GM23338 (cell line): ENCODE results near the gene MAP4K4. TPM values are rescaled to one million over a fixed set of nuclear protein-coding genes. Genes with fewer than 3 reads are reported as not detected.

Experiments used
- ATAC-seq: fragments of 200-7000 bp; cut with Tn5 transposase; 3 replicates; pipeline ENCODE4 v1.9.1; 2020
- DNase-seq: peaks from one replicate; pipeline ENCODE4 v3.0.0-alpha.2; 2015; ENCODE audit warnings: low spot score
- H2AFZ ChIP-seq: fragments of 200-600 bp; sonication (generic); 2 replicates; pipeline ENCODE4 v1.8.0; 2016; ENCODE audit warnings: antibody characterized with exemption, mild to moderate bottlenecking, moderate library complexity
- H3F3A ChIP-seq: fragments of 200-600 bp; sonication (generic); replicated peaks from 2 replicates; pipeline ENCODE4 v1.8.0; 2017; ENCODE audit warnings: antibody characterized with exemption, mixed run types, low read depth
- H3K27ac ChIP-seq: fragments of 200-600 bp; sonication (generic); 2 replicates; pipeline ENCODE4 v1.6.1; 2016; ENCODE audit warnings: low read depth
- H3K27me3 ChIP-seq: fragments of 200-600 bp; sonication (generic); 2 replicates; pipeline ENCODE4 v1.8.0; 2016; ENCODE audit warnings: mild to moderate bottlenecking, mixed run types, moderate library complexity; ENCODE audit not compliant: insufficient read depth
- H3K36me3 ChIP-seq: fragments of 200-600 bp; sonication (generic); 2 replicates; pipeline ENCODE4 v1.8.0; 2016; ENCODE audit warnings: mild to moderate bottlenecking; ENCODE audit not compliant: insufficient read depth
- H3K4me1 ChIP-seq: fragments of 200-600 bp; sonication (generic); 2 replicates; pipeline ENCODE4 v1.8.0; 2016; ENCODE audit warnings: mild to moderate bottlenecking, moderate library complexity; ENCODE audit not compliant: insufficient read depth
- H3K4me2 ChIP-seq: fragments of 200-600 bp; sonication (generic); 2 replicates; pipeline ENCODE4 v1.7.1; 2017; ENCODE audit warnings: mixed run types
- H3K4me3 ChIP-seq: fragments of 200-600 bp; sonication (generic); 2 replicates; pipeline ENCODE4 v1.6.1; 2016; ENCODE audit warnings: mixed run types
- H3K79me2 ChIP-seq: fragments of 200-600 bp; sonication (generic); replicated peaks from 2 replicates; pipeline ENCODE4 v1.8.0; 2017; ENCODE audit warnings: mild to moderate bottlenecking; ENCODE audit not compliant: insufficient read depth
- H3K9me2 ChIP-seq: fragments of 200-600 bp; sonication (generic); 2 replicates; pipeline ENCODE4 v1.8.0; 2017; ENCODE audit not compliant: insufficient read depth
- H4K20me1 ChIP-seq: fragments of 200-600 bp; sonication (generic); replicated peaks from 2 replicates; pipeline ENCODE4 v1.8.0; 2017; ENCODE audit warnings: mild to moderate bottlenecking; ENCODE audit not compliant: insufficient read depth
- H3K27ac Mint-ChIP-seq: 2 replicates; pipeline ENCODE4 v1.8.0; 2020; ENCODE audit warnings: inconsistent platforms, mild to moderate bottlenecking, moderate library complexity, mixed read lengths
- H3K27me3 Mint-ChIP-seq: 3 replicates; pipeline ENCODE4 v1.8.0; 2022; ENCODE audit warnings: low read depth, mild to moderate bottlenecking, moderate library complexity, mixed read lengths, inconsistent platforms; ENCODE audit not compliant: insufficient read depth, poor library complexity
- H3K36me3 Mint-ChIP-seq: 3 replicates; pipeline ENCODE4 v1.8.0; 2021; ENCODE audit warnings: low read depth, mild to moderate bottlenecking, inconsistent platforms, moderate library complexity, mixed read lengths
- H3K4me1 Mint-ChIP-seq: 3 replicates; pipeline ENCODE4 v1.8.0; 2020; ENCODE audit warnings: mild to moderate bottlenecking, inconsistent platforms, mixed read lengths
- H3K4me3 Mint-ChIP-seq: 3 replicates; pipeline ENCODE4 v1.8.0; 2021; ENCODE audit warnings: moderate library complexity, mild to moderate bottlenecking, inconsistent platforms, mixed read lengths
- H3K9me3 Mint-ChIP-seq: 3 replicates; pipeline ENCODE4 v1.8.0; 2020; ENCODE audit warnings: moderate library complexity, mild to moderate bottlenecking, inconsistent platforms, mixed read lengths
- ETS1 ChIP-seq: IDR thresholded peaks from 2 replicates; pipeline ENCODE4 v1.6.1; 2016; ENCODE audit warnings: antibody characterized with exemption
- EZH2 ChIP-seq: fragments of 200-600 bp; sonication (generic); IDR thresholded peaks from one replicate; pipeline ENCODE4 v1.8.0; 2017; ENCODE audit warnings: antibody characterized with exemption, mild to moderate bottlenecking, low read depth; ENCODE audit not compliant: unreplicated experiment
- EZH2phosphoT487 ChIP-seq: fragments of 200-600 bp; sonication (generic); IDR thresholded peaks from one replicate; pipeline ENCODE4 v1.8.1; 2018; ENCODE audit warnings: antibody characterized with exemption; ENCODE audit not compliant: unreplicated experiment
- JUNB ChIP-seq: IDR thresholded peaks from one replicate; pipeline ENCODE4 v1.6.1; 2016; ENCODE audit warnings: antibody characterized with exemption; ENCODE audit not compliant: unreplicated experiment
- POLR2AphosphoS5 ChIP-seq: IDR thresholded peaks from 2 replicates; pipeline ENCODE4 v1.6.1; 2016; ENCODE audit warnings: antibody characterized with exemption, low read depth
- ZNF114 ChIP-seq: fragments of 250-450 bp; sonication (Bioruptor Pico); IDR thresholded peaks from 2 replicates; pipeline ENCODE4 v1.5.0; 2020; ENCODE audit warnings: mild to moderate bottlenecking, moderate library complexity
- ZNF331 ChIP-seq: fragments of 250-450 bp; sonication (Bioruptor Pico); IDR thresholded peaks from 2 replicates; pipeline ENCODE4 v1.5.0; 2020; ENCODE audit warnings: low read depth, mild to moderate bottlenecking, moderate library complexity
- ZNF462 ChIP-seq: fragments of 250-450 bp; sonication (Bioruptor Pico); IDR thresholded peaks from 2 replicates; pipeline ENCODE4 v1.5.0; 2020; ENCODE audit warnings: mild to moderate bottlenecking, moderate library complexity
- polyA plus RNA-seq: library from polyadenylated mRNA; unstranded; fragments of >200 nt; fragmentation: Nextera tagmentation; extraction: Ambion mirVana; gene quantifications from 2 replicates; pipeline ENCODE4 v1.2.1, GENCODE V29; 2016
- total RNA-seq: library from RNA; depleted of rRNA; stranded (reverse); fragments of >200 nt; shearing (Covaris generic); gene quantifications from 2 replicates; pipeline ENCODE4 v1.2.3, GENCODE V29; 2014

The MAP4K4 gene
- total and polyA plus RNA-seq, 2 experiments from 2014 or later, result 34.6 to 99.2 TPM

- TF ChIP-seq ZNF462 (CRISPR knock-in tag) (no peak), EZH2phosphoT487 (no peak), ZNF114 (CRISPR knock-in tag) (no peak), ZNF331 (CRISPR knock-in tag) (no peak), EZH2 (no peak), POLR2AphosphoS5 (no peak), JUNB (no peak), ETS1 (no peak)
These were observed 79.8 kb downstream of the MAP4K4 start (continued) for GRCh38 chr2:101777337-101777736.

DNA sequence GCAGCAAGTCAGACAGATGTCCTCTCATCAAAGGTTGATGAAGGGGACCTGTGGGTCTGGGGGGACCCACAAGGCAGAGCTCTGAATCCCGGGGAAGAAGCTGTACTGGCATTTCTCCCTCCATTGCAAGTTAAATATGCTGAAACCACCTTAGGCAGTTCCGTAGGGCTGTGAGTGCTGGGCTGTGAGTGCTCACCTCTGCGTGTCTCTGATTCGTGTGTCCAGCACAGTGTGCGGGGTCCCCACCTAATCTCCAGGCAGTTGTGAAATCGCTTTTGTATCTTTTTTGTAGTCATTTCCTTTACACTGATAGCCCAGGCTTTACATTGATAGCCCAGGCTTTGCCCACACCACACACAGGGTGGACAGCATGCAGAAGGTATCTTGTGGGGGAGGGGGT lies 80.6 kb downstream of the MAP4K4 start:
- Mint-ChIP-seq H3K27me3 (peaks cover 5% of the 10 kb centered on the region), H3K27ac (peak overlapping the region; percentile 60), H3K9me3 (no peaks in the 10 kb centered on the region), H3K4me3 (no peak overlapping the region), H3K36me3 (no peaks in the 10 kb centered on the region), H3K4me1 (peaks cover 84% of the 10 kb centered on the region)
- Histone ChIP-seq H2AFZ (no peak overlapping the region), H3K4me3 (no peak overlapping the region), H3K27ac (no peak overlapping the region), H3K27me3 (no peaks in the 10 kb centered on the region), H4K20me1 (peaks cover 46% of the 10 kb centered on the region), H3K9me2 (no peaks in the 10 kb centered on the region), H3K4me2 (peak overlapping the region; percentile 41; the same call in 1 of the 2 replicates), H3F3A (no peaks in the 10 kb centered on the region), H3K36me3 (no peaks in the 10 kb centered on the region), H3K4me1 (peaks cover 88% of the 10 kb centered on the region), H3K79me2 (peaks cover 100% of the 10 kb centered on the region)
- DNase-seq (no peak), ATAC-seq (no peak)
- TF ChIP-seq ETS1 (no peak), POLR2AphosphoS5 (no peak), EZH2phosphoT487 (no peak)
